Measurements from ENCODE around the gene PPBP. TPM values are rescaled to one million over a fixed set of nuclear protein-coding genes. Genes with fewer than 3 reads are reported as not detected.

The PPBP gene
- total and polyA plus RNA-seq, 4 donors = 0.67 to 55.0 (median 1.4) TPM

- H3K4me1 ChIP-seq (ENCODE audit: control insufficient read depth in 4 of 4, insufficient read depth in 4 of 4, low read length in 3 of 4) = peaks cover 0 to 8% (median 5%) of the 10 kb centered on the region in 4 donors
- no peaks in the 10 kb centered on the region for H3K9me3 ChIP-seq (ENCODE audit: control insufficient read depth in 4 of 4, low read length in 3 of 4)
- no peak within 1 kb of the TSS for H3K9ac ChIP-seq (ENCODE audit: low read depth in 1 of 2, low read length in 2 of 2)
- H3K36me3 ChIP-seq (ENCODE audit: control insufficient read depth in 4 of 4, insufficient read depth in 3 of 4, low read depth in 1 of 4, low read length in 3 of 4) = no peaks in the 10 kb centered on the region
- peaks cover 0 to 5% (median 3%) of the 10 kb centered on the region in 4 donors for H3K27me3 ChIP-seq (ENCODE audit: control insufficient read depth in 4 of 4, insufficient read depth in 4 of 4, low read length in 3 of 4)
- TF ChIP-seq RAD21 (IDR thresholded peaks at IDR 0.05) (peak; percentile 24 to 32), FOXA2 (IDR thresholded peaks at IDR 0.05) (no peak)
- WGBS = 15% methylated on average over 46 of the region's 46 CpGs
- DNase-seq (ENCODE audit: low spot score) = no peak
- peak within 1 kb of the TSS in 2 of 3 donors; percentile 23 to 31 for H3K4me3 ChIP-seq (ENCODE audit: low read depth in 1 of 3, low read length in 3 of 3)
- H3K27ac ChIP-seq (ENCODE audit: low read depth in 1 of 2, low read length in 2 of 2) = no peak within 1 kb of the TSS
These were observed 10.3 kb upstream of the PPBP start, which contains the start of gene CXCL5 for GRCh38 chr4:73998040-73999011. CXCL5 (minus strand) TSS chr4:73998677; CDS start chr4:73998581, 96 bp downstream.

GRCh38 chr4:73992050-73992449, 4.1 kb upstream of the PPBP start:
- H3K27ac ChIP-seq (ENCODE audit: low read depth in 1 of 2, low read length in 2 of 2) = no peak overlapping the region
- DNase-seq (ENCODE audit: low spot score) = no peak
- H3K27me3 ChIP-seq (ENCODE audit: control insufficient read depth in 4 of 4, insufficient read depth in 4 of 4, low read length in 3 of 4) = peaks cover 0 to 6% (median 1%) of the 10 kb centered on the region in 4 donors
- H3K4me1 ChIP-seq (ENCODE audit: control insufficient read depth in 4 of 4, insufficient read depth in 4 of 4, low read length in 3 of 4) = no peaks in the 10 kb centered on the region
- no peak overlapping the region for H3K4me3 ChIP-seq (ENCODE audit: low read depth in 1 of 3, low read length in 3 of 3)
- H3K9me3 ChIP-seq (ENCODE audit: control insufficient read depth in 4 of 4, low read length in 3 of 4) = no peaks in the 10 kb centered on the region
- no peak overlapping the region for H3K9ac ChIP-seq (ENCODE audit: low read depth in 1 of 2, low read length in 2 of 2)
- TF ChIP-seq YY1 (IDR thresholded peaks at IDR 0.05) = no peak
- no peak for TF ChIP-seq CTCF (IDR thresholded peaks at IDR 0.05; ENCODE audit: low read depth, low read length, missing input control)
- no peak for TF ChIP-seq RAD21 (IDR thresholded peaks at IDR 0.05)
- no peak for TF ChIP-seq RXRA (IDR thresholded peaks at IDR 0.05)
- TF ChIP-seq FOXA1 (IDR thresholded peaks at IDR 0.05) = no peak
- no peaks in the 10 kb centered on the region for H3K36me3 ChIP-seq (ENCODE audit: control insufficient read depth in 4 of 4, insufficient read depth in 3 of 4, low read depth in 1 of 4, low read length in 3 of 4)
- 0% methylated on average over 1 of the region's 1 CpG for WGBS

GRCh38 chr4:73991742-73992000, 3.7 kb upstream of the PPBP start:
- no peak overlapping the region for H3K4me3 ChIP-seq (ENCODE audit: low read depth in 1 of 3, low read length in 3 of 3)
- no peak for DNase-seq (ENCODE audit: low spot score)
- no peaks in the 10 kb centered on the region for H3K4me1 ChIP-seq (ENCODE audit: control insufficient read depth in 4 of 4, insufficient read depth in 4 of 4, low read length in 3 of 4)
- no peaks in the 10 kb centered on the region for H3K36me3 ChIP-seq (ENCODE audit: control insufficient read depth in 4 of 4, insufficient read depth in 3 of 4, low read depth in 1 of 4, low read length in 3 of 4)
- peaks cover 0 to 6% (median 1%) of the 10 kb centered on the region in 4 donors for H3K27me3 ChIP-seq (ENCODE audit: control insufficient read depth in 4 of 4, insufficient read depth in 4 of 4, low read length in 3 of 4)
- H3K9ac ChIP-seq (ENCODE audit: low read depth in 1 of 2, low read length in 2 of 2) = no peak overlapping the region
- no peaks in the 10 kb centered on the region for H3K9me3 ChIP-seq (ENCODE audit: control insufficient read depth in 4 of 4, low read length in 3 of 4)
- WGBS = 96% methylated on average over 1 of the region's 1 CpG
- H3K27ac ChIP-seq (ENCODE audit: low read depth in 1 of 2, low read length in 2 of 2) = no peak overlapping the region
- no peak for TF ChIP-seq CTCF (IDR thresholded peaks at IDR 0.05; ENCODE audit: low read depth, low read length, missing input control)
- TF ChIP-seq HNF4A (conservative IDR thresholded peaks at IDR 0.05) = no peak
- TF ChIP-seq NR2F2 (IDR thresholded peaks at IDR 0.05) = no peak
- TF ChIP-seq, protein P1, sequence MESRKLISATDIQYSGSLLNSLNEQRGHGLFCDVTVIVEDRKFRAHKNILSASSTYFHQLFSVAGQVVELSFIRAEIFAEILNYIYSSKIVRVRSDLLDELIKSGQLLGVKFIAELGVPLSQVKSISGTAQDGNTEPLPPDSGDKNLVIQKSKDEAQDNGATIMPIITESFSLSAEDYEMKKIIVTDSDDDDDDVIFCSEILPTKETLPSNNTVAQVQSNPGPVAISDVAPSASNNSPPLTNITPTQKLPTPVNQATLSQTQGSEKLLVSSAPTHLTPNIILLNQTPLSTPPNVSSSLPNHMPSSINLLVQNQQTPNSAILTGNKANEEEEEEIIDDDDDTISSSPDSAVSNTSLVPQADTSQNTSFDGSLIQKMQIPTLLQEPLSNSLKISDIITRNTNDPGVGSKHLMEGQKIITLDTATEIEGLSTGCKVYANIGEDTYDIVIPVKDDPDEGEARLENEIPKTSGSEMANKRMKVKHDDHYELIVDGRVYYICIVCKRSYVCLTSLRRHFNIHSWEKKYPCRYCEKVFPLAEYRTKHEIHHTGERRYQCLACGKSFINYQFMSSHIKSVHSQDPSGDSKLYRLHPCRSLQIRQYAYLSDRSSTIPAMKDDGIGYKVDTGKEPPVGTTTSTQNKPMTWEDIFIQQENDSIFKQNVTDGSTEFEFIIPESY (IDR thresholded peaks at IDR 0.05) = no peak
- no peak for TF ChIP-seq JUND (IDR thresholded peaks at IDR 0.05)
- no peak for TF ChIP-seq FOXA2 (IDR thresholded peaks at IDR 0.05)
- TF ChIP-seq EGR1 (IDR thresholded peaks at IDR 0.05; ENCODE audit: low read depth in 2 of 2) = no peak
- TF ChIP-seq RXRA (IDR thresholded peaks at IDR 0.05) = no peak
- TF ChIP-seq, protein P2, sequence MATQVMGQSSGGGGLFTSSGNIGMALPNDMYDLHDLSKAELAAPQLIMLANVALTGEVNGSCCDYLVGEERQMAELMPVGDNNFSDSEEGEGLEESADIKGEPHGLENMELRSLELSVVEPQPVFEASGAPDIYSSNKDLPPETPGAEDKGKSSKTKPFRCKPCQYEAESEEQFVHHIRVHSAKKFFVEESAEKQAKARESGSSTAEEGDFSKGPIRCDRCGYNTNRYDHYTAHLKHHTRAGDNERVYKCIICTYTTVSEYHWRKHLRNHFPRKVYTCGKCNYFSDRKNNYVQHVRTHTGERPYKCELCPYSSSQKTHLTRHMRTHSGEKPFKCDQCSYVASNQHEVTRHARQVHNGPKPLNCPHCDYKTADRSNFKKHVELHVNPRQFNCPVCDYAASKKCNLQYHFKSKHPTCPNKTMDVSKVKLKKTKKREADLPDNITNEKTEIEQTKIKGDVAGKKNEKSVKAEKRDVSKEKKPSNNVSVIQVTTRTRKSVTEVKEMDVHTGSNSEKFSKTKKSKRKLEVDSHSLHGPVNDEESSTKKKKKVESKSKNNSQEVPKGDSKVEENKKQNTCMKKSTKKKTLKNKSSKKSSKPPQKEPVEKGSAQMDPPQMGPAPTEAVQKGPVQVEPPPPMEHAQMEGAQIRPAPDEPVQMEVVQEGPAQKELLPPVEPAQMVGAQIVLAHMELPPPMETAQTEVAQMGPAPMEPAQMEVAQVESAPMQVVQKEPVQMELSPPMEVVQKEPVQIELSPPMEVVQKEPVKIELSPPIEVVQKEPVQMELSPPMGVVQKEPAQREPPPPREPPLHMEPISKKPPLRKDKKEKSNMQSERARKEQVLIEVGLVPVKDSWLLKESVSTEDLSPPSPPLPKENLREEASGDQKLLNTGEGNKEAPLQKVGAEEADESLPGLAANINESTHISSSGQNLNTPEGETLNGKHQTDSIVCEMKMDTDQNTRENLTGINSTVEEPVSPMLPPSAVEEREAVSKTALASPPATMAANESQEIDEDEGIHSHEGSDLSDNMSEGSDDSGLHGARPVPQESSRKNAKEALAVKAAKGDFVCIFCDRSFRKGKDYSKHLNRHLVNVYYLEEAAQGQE (IDR thresholded peaks at IDR 0.05) = no peak
- no peak for TF ChIP-seq SP1 (IDR thresholded peaks at IDR 0.05)
- no peak for TF ChIP-seq FOXA1 (IDR thresholded peaks at IDR 0.05)
- TF ChIP-seq TAF1 (conservative IDR thresholded peaks at IDR 0.05) = no peak
- no peak for TF ChIP-seq GABPA (IDR thresholded peaks at IDR 0.05 in 1 of 2, conservative IDR thresholded peaks at IDR 0.05 in 1 of 2)
- no peak for TF ChIP-seq HNF4G (IDR thresholded peaks at IDR 0.05)
- TF ChIP-seq, protein P3, sequence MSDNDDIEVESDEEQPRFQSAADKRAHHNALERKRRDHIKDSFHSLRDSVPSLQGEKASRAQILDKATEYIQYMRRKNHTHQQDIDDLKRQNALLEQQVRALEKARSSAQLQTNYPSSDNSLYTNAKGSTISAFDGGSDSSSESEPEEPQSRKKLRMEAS (IDR thresholded peaks at IDR 0.05) = no peak
